ENCODE results near the gene ICAM3. TPM values are rescaled to one million over a fixed set of nuclear protein-coding genes. Genes with fewer than 3 reads are reported as not detected.

ICAM3 gene
- total RNA-seq, 1 experiment from 2014 or later = 46.9 TPM

DNA sequence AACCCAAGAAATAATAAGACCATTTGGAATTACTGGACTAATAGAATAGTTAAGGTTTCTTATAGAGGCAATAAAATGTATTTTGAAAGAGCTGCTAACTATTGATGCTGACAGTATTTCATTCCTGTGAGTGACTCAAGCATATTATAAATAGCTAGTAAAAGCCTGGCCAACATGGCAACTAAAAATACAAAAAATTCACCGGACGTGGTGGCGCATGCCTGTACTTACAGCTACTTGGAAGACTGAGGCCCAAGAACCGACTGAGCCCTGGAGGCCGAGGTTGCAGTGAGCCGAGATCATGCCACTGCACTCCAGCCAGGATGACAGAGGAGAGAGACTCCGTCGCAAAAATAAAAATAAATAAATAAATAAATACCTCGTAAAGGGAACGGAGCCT is 5.4 kb upstream of the ICAM3 start:
- H4K20me1 ChIP-seq (ENCODE audit: low read length) = no peaks in the 10 kb centered on the region
- ChIA-PET CTCF (no interaction called here), POLR2A (ENCODE audit: unreplicated experiment) (no interaction called here)
- H3K36me3 ChIP-seq (ENCODE audit: low read depth, low read length) = no peaks in the 10 kb centered on the region
- no peaks in the 10 kb centered on the region for H3K9me3 ChIP-seq (ENCODE audit: low read length)
- no peak for ATAC-seq
- no peak overlapping the region for H3K4me3 ChIP-seq (ENCODE audit: low read length)
- H3K4me2 ChIP-seq (ENCODE audit: low read length) = no peak overlapping the region
- TF ChIP-seq EZH2phosphoT487 (IDR thresholded peaks at IDR 0.05; ENCODE audit: borderline replicate concordance, low read length) (no peak), EZH2 (IDR thresholded peaks at IDR 0.05; ENCODE audit: low read length, unreplicated experiment) (no peak)
- TF ChIP-seq, protein P1, sequence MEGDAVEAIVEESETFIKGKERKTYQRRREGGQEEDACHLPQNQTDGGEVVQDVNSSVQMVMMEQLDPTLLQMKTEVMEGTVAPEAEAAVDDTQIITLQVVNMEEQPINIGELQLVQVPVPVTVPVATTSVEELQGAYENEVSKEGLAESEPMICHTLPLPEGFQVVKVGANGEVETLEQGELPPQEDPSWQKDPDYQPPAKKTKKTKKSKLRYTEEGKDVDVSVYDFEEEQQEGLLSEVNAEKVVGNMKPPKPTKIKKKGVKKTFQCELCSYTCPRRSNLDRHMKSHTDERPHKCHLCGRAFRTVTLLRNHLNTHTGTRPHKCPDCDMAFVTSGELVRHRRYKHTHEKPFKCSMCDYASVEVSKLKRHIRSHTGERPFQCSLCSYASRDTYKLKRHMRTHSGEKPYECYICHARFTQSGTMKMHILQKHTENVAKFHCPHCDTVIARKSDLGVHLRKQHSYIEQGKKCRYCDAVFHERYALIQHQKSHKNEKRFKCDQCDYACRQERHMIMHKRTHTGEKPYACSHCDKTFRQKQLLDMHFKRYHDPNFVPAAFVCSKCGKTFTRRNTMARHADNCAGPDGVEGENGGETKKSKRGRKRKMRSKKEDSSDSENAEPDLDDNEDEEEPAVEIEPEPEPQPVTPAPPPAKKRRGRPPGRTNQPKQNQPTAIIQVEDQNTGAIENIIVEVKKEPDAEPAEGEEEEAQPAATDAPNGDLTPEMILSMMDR (conservative IDR thresholded peaks at IDR 0.05; ENCODE audit: low read depth, low read length) = no peak
- H3K79me2 ChIP-seq (ENCODE audit: low read length) = no peaks in the 10 kb centered on the region
- intact Hi-C loops (cut with micrococcal nuclease) = no loop called here
- no peak for DNase-seq
- H2AFZ ChIP-seq (ENCODE audit: low read length) = no peak overlapping the region
- no peak overlapping the region for H3K27ac ChIP-seq (ENCODE audit: low read length)
- H3K9ac ChIP-seq (ENCODE audit: low read length) = no peak overlapping the region
- no peaks in the 10 kb centered on the region for H3K9me2 ChIP-seq (replicated peaks; ENCODE audit: low read length)
- no peaks in the 10 kb centered on the region for H3K4me1 ChIP-seq (ENCODE audit: insufficient read depth, low read length)
- no peaks in the 10 kb centered on the region for H3F3A ChIP-seq (ENCODE audit: low read length, unreplicated experiment)
- no peaks in the 10 kb centered on the region for H3K27me3 ChIP-seq (ENCODE audit: low read length)
- no TSS peak for BruUV-seq (replicated peaks)

DNA sequence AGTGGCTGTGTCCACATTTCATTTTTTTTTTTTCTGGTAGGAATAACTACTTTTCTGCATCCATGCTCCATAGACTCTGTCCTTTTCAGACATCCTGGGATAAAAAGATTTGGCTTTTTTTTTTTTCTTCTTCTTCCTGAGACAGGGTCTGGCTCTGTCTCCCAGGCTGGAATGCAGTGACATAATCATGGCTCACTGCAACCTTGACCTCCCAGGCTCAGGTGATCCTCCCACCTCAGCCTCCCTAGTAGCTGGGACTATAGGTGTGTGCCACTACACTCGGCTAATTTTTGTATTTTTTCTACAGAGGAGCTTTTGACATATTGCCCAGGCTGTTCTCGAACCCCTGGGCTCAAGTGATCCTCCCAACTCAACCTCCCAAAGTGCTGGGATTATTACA is 4.1 kb upstream of the ICAM3 start:
- intact Hi-C loops (cut with micrococcal nuclease) = no loop called here
- POLR2A ChIA-PET (ENCODE audit: unreplicated experiment) = no interaction called here
- H2AFZ ChIP-seq (ENCODE audit: low read length) = no peak overlapping the region

DNA sequence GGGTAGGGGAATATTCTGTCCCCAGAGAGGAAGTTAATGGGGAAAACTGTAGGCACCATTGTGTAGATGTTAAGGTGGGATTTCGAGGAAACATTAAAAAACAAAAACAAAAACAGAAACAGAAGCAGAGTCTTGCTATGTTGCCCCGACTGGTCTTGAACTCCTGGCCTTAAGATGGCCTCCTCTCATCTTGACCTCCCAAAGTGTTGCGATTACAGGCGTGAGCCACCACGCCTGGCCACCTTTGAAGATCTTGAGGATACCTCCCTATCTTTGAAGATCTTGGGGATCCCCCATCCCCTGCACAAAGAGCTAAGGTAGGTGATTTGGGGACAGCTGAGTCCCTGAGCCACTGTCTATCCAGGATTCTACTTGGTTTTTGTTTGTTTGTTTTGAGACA is 553 bp upstream of the ICAM3 start:
- Histone ChIP-seq H3K79me2 (ENCODE audit: low read length) (no peaks in the 10 kb centered on the region), H3K4me2 (ENCODE audit: low read length) (no peak overlapping the region), H4K20me1 (ENCODE audit: low read length) (no peaks in the 10 kb centered on the region), H3K9ac (ENCODE audit: low read length) (no peak overlapping the region), H3K9me3 (ENCODE audit: low read length) (no peaks in the 10 kb centered on the region), H3K27me3 (ENCODE audit: low read length) (no peaks in the 10 kb centered on the region), H2AFZ (ENCODE audit: low read length) (no peak overlapping the region), H3K27ac (ENCODE audit: low read length) (no peak overlapping the region), H3K36me3 (ENCODE audit: low read depth, low read length) (no peaks in the 10 kb centered on the region), H3K9me2 (replicated peaks; ENCODE audit: low read length) (no peaks in the 10 kb centered on the region), H3K4me1 (ENCODE audit: insufficient read depth, low read length) (peaks cover 4% of the 10 kb centered on the region; the same call in 1 of the 2 replicates), H3K4me3 (ENCODE audit: low read length) (no peak overlapping the region), H3F3A (ENCODE audit: low read length, unreplicated experiment) (no peaks in the 10 kb centered on the region)
- CTCF ChIA-PET = no interaction called here
- TF ChIP-seq EZH2phosphoT487 (IDR thresholded peaks at IDR 0.05; ENCODE audit: borderline replicate concordance, low read length) (no peak), EZH2 (IDR thresholded peaks at IDR 0.05; ENCODE audit: low read length, unreplicated experiment) (no peak)
- TF ChIP-seq, protein P1 (conservative IDR thresholded peaks at IDR 0.05; ENCODE audit: low read depth, low read length) = no peak
- intact Hi-C loops (cut with micrococcal nuclease) = loop anchor here (10.0 kb wide), 1 partner anchor 45 kb away; the partner anchor contains the start of gene TYK2
- no TSS peak for BruUV-seq (replicated peaks)
- DNase-seq (no peak), ATAC-seq (no peak)
- POLR2A ChIA-PET (ENCODE audit: unreplicated experiment) = no interaction called here

More for the DNA sequence above, 4.1 kb upstream of the ICAM3 start:
- H3K27me3 ChIP-seq (ENCODE audit: low read length) = no peaks in the 10 kb centered on the region
- no peak overlapping the region for H3K9ac ChIP-seq (ENCODE audit: low read length)
- no peaks in the 10 kb centered on the region for H3K9me2 ChIP-seq (replicated peaks; ENCODE audit: low read length)
- H3F3A ChIP-seq (ENCODE audit: low read length, unreplicated experiment) = no peaks in the 10 kb centered on the region
- no peak overlapping the region for H3K4me3 ChIP-seq (ENCODE audit: low read length)
- H3K4me2 ChIP-seq (ENCODE audit: low read length) = no peak overlapping the region
- H3K36me3 ChIP-seq (ENCODE audit: low read depth, low read length) = no peaks in the 10 kb centered on the region
- ATAC-seq (no peak), DNase-seq (peak; percentile 20)
- H4K20me1 ChIP-seq (ENCODE audit: low read length) = no peaks in the 10 kb centered on the region
- no peaks in the 10 kb centered on the region for H3K9me3 ChIP-seq (ENCODE audit: low read length)
- H3K4me1 ChIP-seq (ENCODE audit: insufficient read depth, low read length) = no peaks in the 10 kb centered on the region
- TF ChIP-seq EZH2 (IDR thresholded peaks at IDR 0.05; ENCODE audit: low read length, unreplicated experiment) (no peak), EZH2phosphoT487 (IDR thresholded peaks at IDR 0.05; ENCODE audit: borderline replicate concordance, low read length) (no peak)
- TF ChIP-seq, protein P1 (conservative IDR thresholded peaks at IDR 0.05; ENCODE audit: low read depth, low read length) = no peak
- no TSS peak for BruUV-seq (replicated peaks)
- CTCF ChIA-PET = no interaction called here
- no peaks in the 10 kb centered on the region for H3K79me2 ChIP-seq (ENCODE audit: low read length)
- no peak overlapping the region for H3K27ac ChIP-seq (ENCODE audit: low read length)

Data from PC-3 (cell line).